ENCODE results near the gene NEDD4L.

The NEDD4L gene

DNA sequence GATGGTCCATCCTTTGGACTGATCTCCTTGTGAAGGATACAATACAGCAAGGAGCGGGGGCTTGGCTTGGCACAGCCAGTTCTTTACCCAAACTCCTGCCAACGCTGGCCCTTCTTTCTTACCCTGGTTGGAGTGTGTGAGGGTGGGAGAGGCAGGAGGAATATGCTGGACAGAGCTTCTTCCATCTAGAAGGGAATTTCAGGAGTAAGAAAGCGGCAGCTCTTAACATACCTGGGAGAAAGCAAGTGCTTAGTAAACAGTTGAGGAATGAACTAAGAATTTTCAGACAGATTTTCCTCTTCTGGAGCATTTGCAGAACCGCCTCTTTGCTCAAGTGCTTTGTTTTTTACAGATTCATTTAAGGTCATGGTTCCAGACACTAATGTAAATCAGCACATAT, 72.8 kb downstream of the NEDD4L start:
- H3K9ac ChIP-seq (ENCODE audit: low read length): no peak overlapping the region
- no peak overlapping the region for H4K8ac ChIP-seq (ENCODE audit: low read depth, low read length)
- no peaks in the 10 kb centered on the region for H3K4me1 ChIP-seq (ENCODE audit: control insufficient read depth in 1 of 2, insufficient read depth in 2 of 2, low read length in 2 of 2)
- H2BK5ac ChIP-seq (ENCODE audit: low read depth, low read length, poor library complexity): no peak overlapping the region
- H3K14ac ChIP-seq (ENCODE audit: low read length): no peak overlapping the region
- no peak overlapping the region for H3K4me3 ChIP-seq (ENCODE audit: low read depth, low read length)
- DNase-seq: no peak
- H2BK12ac ChIP-seq (ENCODE audit: low read length): no peak overlapping the region
- H3K9me3 ChIP-seq (ENCODE audit: insufficient read depth, low read depth, low read length): peaks cover 1% of the 10 kb centered on the region
- H2AK5ac ChIP-seq (ENCODE audit: low read length): no peak overlapping the region
- no peak overlapping the region for H3K4me2 ChIP-seq (ENCODE audit: low read length)
- no peak overlapping the region for H2BK120ac ChIP-seq (ENCODE audit: insufficient read depth, low read length, poor library complexity)
- H2AFZ ChIP-seq (ENCODE audit: insufficient read depth, low read length, poor library complexity): no peak overlapping the region
- no peaks in the 10 kb centered on the region for H3K27me3 ChIP-seq (ENCODE audit: insufficient read depth, low read length)
- no peaks in the 10 kb centered on the region for H3K79me1 ChIP-seq (ENCODE audit: low read length)
- no peak overlapping the region for H4K12ac ChIP-seq (ENCODE audit: low read depth, low read length)
- no peak overlapping the region for H3K27ac ChIP-seq (ENCODE audit: low read depth, low read length)
- H3K36me3 ChIP-seq (ENCODE audit: control insufficient read depth in 1 of 2, insufficient read depth in 2 of 2, low read length in 2 of 2): no peaks in the 10 kb centered on the region
- H3K18ac ChIP-seq (ENCODE audit: low read length): no peak overlapping the region
- H3K23ac ChIP-seq (ENCODE audit: low read length): no peak overlapping the region
- H3K79me2 ChIP-seq (ENCODE audit: control insufficient read depth, insufficient read depth, low read length, poor library complexity): peaks cover 1% of the 10 kb centered on the region
- no peak overlapping the region for H4K91ac ChIP-seq (ENCODE audit: low read depth, low read length)
- WGBS (ENCODE audit: extremely low coverage, insufficient coverage, insufficient read length): no CpG with 5 or more reads among the region's 4 CpGs
- H3K4ac ChIP-seq (ENCODE audit: low read depth, low read length): no peak overlapping the region

DNA sequence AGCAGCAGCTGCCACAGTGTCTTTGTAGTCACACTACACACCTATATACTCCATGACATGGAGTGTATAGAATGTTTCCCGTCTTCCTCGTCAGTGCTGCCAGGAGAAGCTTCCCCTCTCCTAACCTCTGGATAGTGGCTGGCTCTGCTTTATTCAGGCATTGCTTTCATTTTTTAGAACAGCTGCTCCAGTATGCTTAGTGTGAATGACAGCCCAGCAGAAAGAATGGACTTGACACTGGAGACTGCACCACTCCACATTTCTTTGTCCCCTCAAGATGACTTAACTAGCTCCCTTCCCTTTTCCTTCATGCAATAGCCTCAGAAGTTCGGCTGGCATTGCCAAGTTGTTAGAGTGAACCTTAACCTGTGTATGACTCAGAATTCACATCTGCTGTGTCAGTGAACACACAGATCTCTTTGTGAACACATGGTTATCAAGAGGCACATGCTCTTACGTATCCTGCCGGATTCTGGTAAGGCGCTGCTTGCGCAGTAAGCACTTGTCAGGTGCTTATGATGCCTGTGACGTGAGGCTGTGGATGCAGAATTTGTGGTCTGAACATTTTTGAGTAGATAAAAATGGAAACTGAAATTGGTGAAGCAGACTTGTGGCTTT, 73.9 kb downstream of the NEDD4L start:
- no peaks in the 10 kb centered on the region for H3K4me1 ChIP-seq (ENCODE audit: control insufficient read depth in 1 of 2, insufficient read depth in 2 of 2, low read length in 2 of 2)
- no peak overlapping the region for H3K9ac ChIP-seq (ENCODE audit: low read length)
- no peak overlapping the region for H3K18ac ChIP-seq (ENCODE audit: low read length)
- H3K27me3 ChIP-seq (ENCODE audit: insufficient read depth, low read length): no peaks in the 10 kb centered on the region
- no peak overlapping the region for H2AK5ac ChIP-seq (ENCODE audit: low read length)
- peaks cover 1% of the 10 kb centered on the region for H3K9me3 ChIP-seq (ENCODE audit: insufficient read depth, low read depth, low read length)
- H3K23ac ChIP-seq (ENCODE audit: low read length): no peak overlapping the region
- no CpG with 5 or more reads among the region's 8 CpGs for WGBS (ENCODE audit: extremely low coverage, insufficient coverage, insufficient read length)
- no peak overlapping the region for H3K4me2 ChIP-seq (ENCODE audit: low read length)
- no peak overlapping the region for H2AFZ ChIP-seq (ENCODE audit: insufficient read depth, low read length, poor library complexity)
- no peak overlapping the region for H4K8ac ChIP-seq (ENCODE audit: low read depth, low read length)
- no peak overlapping the region for H4K12ac ChIP-seq (ENCODE audit: low read depth, low read length)
- H2BK5ac ChIP-seq (ENCODE audit: low read depth, low read length, poor library complexity): no peak overlapping the region
- no peak overlapping the region for H3K14ac ChIP-seq (ENCODE audit: low read length)
- no peak overlapping the region for H3K4ac ChIP-seq (ENCODE audit: low read depth, low read length)
- H3K4me3 ChIP-seq (ENCODE audit: low read depth, low read length): no peak overlapping the region
- H3K79me1 ChIP-seq (ENCODE audit: low read length): no peaks in the 10 kb centered on the region
- H2BK12ac ChIP-seq (ENCODE audit: low read length): no peak overlapping the region
- no peak overlapping the region for H4K91ac ChIP-seq (ENCODE audit: low read depth, low read length)
- no peak overlapping the region for H2BK120ac ChIP-seq (ENCODE audit: insufficient read depth, low read length, poor library complexity)
- no peaks in the 10 kb centered on the region for H3K36me3 ChIP-seq (ENCODE audit: control insufficient read depth in 1 of 2, insufficient read depth in 2 of 2, low read length in 2 of 2)
- H3K27ac ChIP-seq (ENCODE audit: low read depth, low read length): no peak overlapping the region
- H3K79me2 ChIP-seq (ENCODE audit: control insufficient read depth, insufficient read depth, low read length, poor library complexity): peaks cover 1% of the 10 kb centered on the region
- DNase-seq: peak in 1 of 2 donors; percentile 36

DNA sequence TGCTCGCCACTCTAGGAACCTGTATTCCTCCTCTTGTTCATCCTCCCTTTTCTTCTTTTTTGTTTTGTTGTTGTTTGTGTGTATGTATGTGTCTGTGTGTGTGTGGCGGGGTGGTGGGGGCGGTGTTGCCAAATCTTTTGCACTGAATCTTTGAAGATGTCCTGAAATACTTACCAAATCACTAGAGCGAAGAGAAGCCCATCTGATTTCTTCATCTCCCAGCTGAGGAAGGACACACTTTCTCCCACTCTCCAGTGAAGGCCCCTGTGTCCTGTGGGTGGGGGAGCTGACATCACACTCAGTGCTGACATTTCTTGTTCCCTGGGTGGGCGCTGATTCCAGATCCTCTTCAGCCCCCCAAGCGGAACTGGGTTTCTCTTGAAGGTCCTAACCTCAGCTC, 74.5 kb downstream of the NEDD4L start:
- H2BK12ac ChIP-seq (ENCODE audit: low read length): no peak overlapping the region
- no peak overlapping the region for H4K91ac ChIP-seq (ENCODE audit: low read depth, low read length)
- no peak overlapping the region for H3K4ac ChIP-seq (ENCODE audit: low read depth, low read length)
- no peak for DNase-seq
- no peak overlapping the region for H3K9ac ChIP-seq (ENCODE audit: low read length)
- no peak overlapping the region for H2AK5ac ChIP-seq (ENCODE audit: low read length)
- no peaks in the 10 kb centered on the region for H3K4me1 ChIP-seq (ENCODE audit: control insufficient read depth in 1 of 2, insufficient read depth in 2 of 2, low read length in 2 of 2)
- H3K79me1 ChIP-seq (ENCODE audit: low read length): no peaks in the 10 kb centered on the region
- peaks cover 1% of the 10 kb centered on the region for H3K79me2 ChIP-seq (ENCODE audit: control insufficient read depth, insufficient read depth, low read length, poor library complexity)
- H3K4me2 ChIP-seq (ENCODE audit: low read length): no peak overlapping the region
- no peak overlapping the region for H2BK120ac ChIP-seq (ENCODE audit: insufficient read depth, low read length, poor library complexity)
- H3K18ac ChIP-seq (ENCODE audit: low read length): no peak overlapping the region
- no peak overlapping the region for H3K14ac ChIP-seq (ENCODE audit: low read length)
- H3K27me3 ChIP-seq (ENCODE audit: insufficient read depth, low read length): no peaks in the 10 kb centered on the region
- no peak overlapping the region for H3K4me3 ChIP-seq (ENCODE audit: low read depth, low read length)
- H3K9me3 ChIP-seq (ENCODE audit: insufficient read depth, low read depth, low read length): peaks cover 1% of the 10 kb centered on the region
- no CpG with 5 or more reads among the region's 6 CpGs for WGBS (ENCODE audit: extremely low coverage, insufficient coverage, insufficient read length)
- H4K12ac ChIP-seq (ENCODE audit: low read depth, low read length): no peak overlapping the region
- no peak overlapping the region for H2AFZ ChIP-seq (ENCODE audit: insufficient read depth, low read length, poor library complexity)
- no peak overlapping the region for H3K27ac ChIP-seq (ENCODE audit: low read depth, low read length)
- H3K36me3 ChIP-seq (ENCODE audit: control insufficient read depth in 1 of 2, insufficient read depth in 2 of 2, low read length in 2 of 2): no peaks in the 10 kb centered on the region
- H4K8ac ChIP-seq (ENCODE audit: low read depth, low read length): no peak overlapping the region
- H2BK5ac ChIP-seq (ENCODE audit: low read depth, low read length, poor library complexity): no peak overlapping the region
- no peak overlapping the region for H3K23ac ChIP-seq (ENCODE audit: low read length)

DNA sequence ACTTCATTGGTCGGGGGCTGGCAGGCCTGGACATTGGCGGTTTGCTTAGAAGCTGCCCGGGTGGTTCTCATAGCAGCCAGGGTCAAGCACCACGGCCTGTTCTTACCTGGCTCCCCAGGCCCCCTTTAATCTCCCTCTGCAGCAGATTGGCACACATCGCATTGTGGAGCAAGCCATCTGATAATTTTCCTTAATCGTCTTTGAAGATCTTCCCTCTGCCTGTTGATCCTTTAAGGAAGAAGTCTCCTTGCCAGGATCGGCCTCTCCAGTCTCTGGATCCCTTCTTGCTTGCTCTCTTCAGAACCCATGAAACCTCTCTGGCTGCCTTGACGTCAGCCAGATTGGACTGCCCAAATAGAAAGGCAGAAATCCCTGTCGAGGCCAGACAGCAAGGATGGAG, 75.8 kb downstream of the NEDD4L start:
- no peak overlapping the region for H3K23ac ChIP-seq (ENCODE audit: low read length)
- H2AK5ac ChIP-seq (ENCODE audit: low read length): no peak overlapping the region
- no peak overlapping the region for H2AFZ ChIP-seq (ENCODE audit: insufficient read depth, low read length, poor library complexity)
- H3K4ac ChIP-seq (ENCODE audit: low read depth, low read length): no peak overlapping the region
- no peak overlapping the region for H4K8ac ChIP-seq (ENCODE audit: low read depth, low read length)
- H3K4me1 ChIP-seq (ENCODE audit: control insufficient read depth in 1 of 2, insufficient read depth in 2 of 2, low read length in 2 of 2): no peaks in the 10 kb centered on the region
- H4K12ac ChIP-seq (ENCODE audit: low read depth, low read length): no peak overlapping the region
- no peaks in the 10 kb centered on the region for H3K79me1 ChIP-seq (ENCODE audit: low read length)
- H3K9me3 ChIP-seq (ENCODE audit: insufficient read depth, low read depth, low read length): peaks cover 1% of the 10 kb centered on the region
- no peaks in the 10 kb centered on the region for H3K36me3 ChIP-seq (ENCODE audit: control insufficient read depth in 1 of 2, insufficient read depth in 2 of 2, low read length in 2 of 2)
- no peak overlapping the region for H2BK120ac ChIP-seq (ENCODE audit: insufficient read depth, low read length, poor library complexity)
- H3K14ac ChIP-seq (ENCODE audit: low read length): no peak overlapping the region
- H3K18ac ChIP-seq (ENCODE audit: low read length): no peak overlapping the region
- WGBS (ENCODE audit: extremely low coverage, insufficient coverage, insufficient read length): no CpG with 5 or more reads among the region's 9 CpGs
- no peak for DNase-seq
- no peak overlapping the region for H3K4me2 ChIP-seq (ENCODE audit: low read length)
- no peak overlapping the region for H2BK5ac ChIP-seq (ENCODE audit: low read depth, low read length, poor library complexity)
- H2BK12ac ChIP-seq (ENCODE audit: low read length): no peak overlapping the region
- H3K79me2 ChIP-seq (ENCODE audit: control insufficient read depth, insufficient read depth, low read length, poor library complexity): peaks cover 1% of the 10 kb centered on the region
- H3K27me3 ChIP-seq (ENCODE audit: insufficient read depth, low read length): no peaks in the 10 kb centered on the region
- H3K9ac ChIP-seq (ENCODE audit: low read length): no peak overlapping the region
- H3K27ac ChIP-seq (ENCODE audit: low read depth, low read length): no peak overlapping the region
- no peak overlapping the region for H4K91ac ChIP-seq (ENCODE audit: low read depth, low read length)
- no peak overlapping the region for H3K4me3 ChIP-seq (ENCODE audit: low read depth, low read length)

Measured in trophoblast cell (in vitro differentiated cells and primary cell).